ENCODE data around the gene MYO18B. TPM values are rescaled to one million over a fixed set of nuclear protein-coding genes. Genes with fewer than 3 reads are reported as not detected.
A peak's percentile ranks its signal among the peaks of the same experiment; 100 is the strongest.

The MYO18B gene
- total RNA-seq, 1 donor from 2014 or later = 1.9 TPM

DNA sequence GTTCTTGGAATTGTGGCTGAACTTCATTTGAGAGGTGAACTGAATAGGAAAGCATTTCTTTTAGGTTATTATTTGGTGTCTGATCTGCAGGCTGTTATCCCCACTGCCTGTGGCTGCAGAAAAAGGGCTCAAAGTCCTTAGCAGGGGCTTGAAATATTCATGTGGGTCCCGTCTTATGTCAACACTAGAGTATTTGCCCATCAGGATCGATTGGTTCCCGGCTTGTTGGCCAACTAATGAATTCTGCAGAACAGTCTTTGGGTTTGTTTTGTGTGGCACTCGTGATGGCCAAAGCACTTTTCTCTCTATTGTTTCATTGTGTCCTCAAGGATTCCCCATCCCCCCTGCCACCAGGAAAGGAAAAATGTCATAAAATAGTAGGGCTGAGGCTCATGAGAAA, 211.9 kb downstream of the MYO18B start:
- Mint-ChIP-seq H3K27me3 (peaks cover 3% of the 10 kb centered on the region), H3K27ac (peak overlapping the region; percentile 89), H3K4me1 (ENCODE audit: low read depth) (peaks cover 46% of the 10 kb centered on the region), H3K9me3 (ENCODE audit: low read depth) (no peaks in the 10 kb centered on the region), H3K36me3 (ENCODE audit: insufficient read depth) (no peaks in the 10 kb centered on the region), H3K4me3 (ENCODE audit: low read depth) (peak overlapping the region; percentile 27)
- DNase-seq (ENCODE audit: low spot score, unreplicated experiment) = peak; percentile 19
- TF ChIP-seq CTCF (IDR thresholded peaks at IDR 0.05; ENCODE audit: unreplicated experiment) = no peak

GRCh38 chr22:25955323-25955722, 213.3 kb downstream of the MYO18B start:
- no peak for TF ChIP-seq CTCF (IDR thresholded peaks at IDR 0.05; ENCODE audit: unreplicated experiment)
- H3K4me3 Mint-ChIP-seq (ENCODE audit: low read depth) = no peak overlapping the region
- no peak for DNase-seq (ENCODE audit: low spot score, unreplicated experiment)

GRCh38 chr22:25956801-25957200, 214.8 kb downstream of the MYO18B start:
- no peaks in the 10 kb centered on the region for H3K27me3 Mint-ChIP-seq
- H3K4me1 Mint-ChIP-seq (ENCODE audit: low read depth) = peaks cover 33% of the 10 kb centered on the region
- no peak for DNase-seq (ENCODE audit: low spot score, unreplicated experiment)
- no peaks in the 10 kb centered on the region for H3K9me3 Mint-ChIP-seq (ENCODE audit: low read depth)
- H3K36me3 Mint-ChIP-seq (ENCODE audit: insufficient read depth) = no peaks in the 10 kb centered on the region
- H3K27ac Mint-ChIP-seq = peak overlapping the region; percentile 74
- H3K4me3 Mint-ChIP-seq (ENCODE audit: low read depth) = no peak overlapping the region
- TF ChIP-seq CTCF (IDR thresholded peaks at IDR 0.05; ENCODE audit: unreplicated experiment) = no peak

More at GRCh38 chr22:25955323-25955722, 213.3 kb downstream of the MYO18B start:
- Mint-ChIP-seq H3K9me3 (ENCODE audit: low read depth) (no peaks in the 10 kb centered on the region), H3K4me1 (ENCODE audit: low read depth) (peaks cover 43% of the 10 kb centered on the region), H3K36me3 (ENCODE audit: insufficient read depth) (no peaks in the 10 kb centered on the region), H3K27me3 (no peaks in the 10 kb centered on the region), H3K27ac (no peak overlapping the region)

- Mint-ChIP-seq H3K27me3 (no peaks in the 10 kb centered on the region), H3K36me3 (ENCODE audit: insufficient read depth) (no peaks in the 10 kb centered on the region)
Observed at GRCh38 chr22:25959818-25960774, 218.1 kb downstream of the MYO18B start.

DNA sequence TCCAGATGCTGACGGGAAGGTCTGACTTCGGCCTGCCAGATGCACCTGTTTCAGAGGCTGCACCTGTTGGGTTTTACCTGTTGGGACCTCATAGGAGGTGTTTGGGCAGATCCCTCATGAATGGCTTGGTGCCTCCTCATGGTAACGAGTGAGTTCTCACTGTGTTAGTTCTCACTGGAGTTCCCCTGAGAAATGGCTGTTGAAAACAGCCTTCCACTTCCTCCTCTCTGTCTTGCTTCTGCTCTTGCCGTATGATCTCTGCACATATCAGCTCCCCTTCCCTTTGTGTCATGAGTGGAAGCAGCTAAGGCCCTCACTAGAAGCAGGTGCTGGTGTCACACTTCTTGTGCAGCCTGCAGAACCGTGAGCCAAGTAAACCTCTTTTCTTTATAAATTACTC, 219.7 kb downstream of the MYO18B start:
- no peak for DNase-seq (ENCODE audit: low spot score, unreplicated experiment)
- TF ChIP-seq CTCF (IDR thresholded peaks at IDR 0.05; ENCODE audit: unreplicated experiment) = no peak
- Mint-ChIP-seq H3K4me3 (ENCODE audit: low read depth) (no peak overlapping the region), H3K27me3 (no peaks in the 10 kb centered on the region), H3K27ac (no peak overlapping the region), H3K9me3 (ENCODE audit: low read depth) (peaks cover 7% of the 10 kb centered on the region), H3K4me1 (ENCODE audit: low read depth) (peaks cover 14% of the 10 kb centered on the region), H3K36me3 (ENCODE audit: insufficient read depth) (no peaks in the 10 kb centered on the region)

More at GRCh38 chr22:25959818-25960774, 218.1 kb downstream of the MYO18B start:
- no peak overlapping the region for H3K4me3 Mint-ChIP-seq (ENCODE audit: low read depth)
- no peak for DNase-seq (ENCODE audit: low spot score, unreplicated experiment)
- TF ChIP-seq CTCF (IDR thresholded peaks at IDR 0.05; ENCODE audit: unreplicated experiment) = peak; percentile 41
- peaks cover 2% of the 10 kb centered on the region for H3K9me3 Mint-ChIP-seq (ENCODE audit: low read depth)
- H3K4me1 Mint-ChIP-seq (ENCODE audit: low read depth) = peaks cover 11% of the 10 kb centered on the region
- no peak overlapping the region for H3K27ac Mint-ChIP-seq

All from progenitor cell of endocrine pancreas (in vitro differentiated cells).